H1 (cell line): ENCODE data around the gene POLR3GL. TPM values are rescaled to one million over a fixed set of nuclear protein-coding genes. Genes with fewer than 3 reads are reported as not detected.

Experiments
- CHD1 ChIP-seq: IDR thresholded peaks from 2 replicates; pipeline ENCODE4 v1.6.1; 2012; ENCODE audit warnings: low read depth, low read length, improper control_type of control experiment
- CREB1 ChIP-seq: IDR thresholded peaks from 2 replicates; pipeline ENCODE4 v1.6.1; 2012; ENCODE audit warnings: inconsistent platforms
- CTBP2 ChIP-seq: IDR thresholded peaks from 2 replicates; pipeline ENCODE4 v1.7.0; 2011; ENCODE audit warnings: borderline replicate concordance, mild to moderate bottlenecking, moderate library complexity, mixed read lengths, low read length; ENCODE audit not compliant: insufficient read depth, insufficient read length
- HDAC2 ChIP-seq, 2 experiments: fragments of 300-600 bp in 1 of 2; sonication (generic) in 1 of 2; IDR thresholded peaks; 2 replicates each; pipeline ENCODE4 v1.6.1; 2011 to 2012; ENCODE audit warnings: low read depth in 2 of 2, low read length in 2 of 2, mild to moderate bottlenecking in 2 of 2, moderate library complexity in 2 of 2, borderline replicate concordance in 1 of 2, inconsistent platforms in 1 of 2
- JUN ChIP-seq: IDR thresholded peaks from 2 replicates; pipeline ENCODE4 v1.6.1; 2011; ENCODE audit warnings: low read depth, mild to moderate bottlenecking, improper control_type of control experiment, low read length
- KDM4A ChIP-seq: IDR thresholded peaks from one replicate; pipeline ENCODE4 v1.7.1; 2012; ENCODE audit warnings: low read depth, mild to moderate bottlenecking, moderate library complexity, low read length, inconsistent platforms; ENCODE audit not compliant: severe bottlenecking
- TAF7 ChIP-seq: optimal IDR thresholded peaks from 2 replicates; pipeline ENCODE3; 2011; ENCODE audit warnings: low read depth, mild to moderate bottlenecking, inconsistent platforms, low read length, moderate library complexity, borderline replicate concordance
- polyA plus RNA-seq, 7 experiments: library from polyadenylated mRNA; depleted of rRNA in 3 of 7; stranded (reverse) in 5 of 7; unstranded in 2 of 7; fragments of >200 nt in 5 of 7; fragments of 200-250 nt in 2 of 7; gene quantifications; 1 replicate in 5 of 7; 2 replicates in 1 of 7; 4 replicates in 1 of 7; pipeline versions ENCODE4 v1.2.1 to v1.2.3, GENCODE V29; 2011 to 2013; ENCODE audit warnings: missing spikeins in 2 of 7, mixed read lengths in 2 of 7
- total RNA-seq: library from RNA; stranded (reverse); fragmentation: NEBNext Ultra II Directional; extraction: Animal tissue kit (Norgen Biotek cat#: 25700); gene quantifications from 2 replicates; pipeline ENCODE4 v1.2.1, GENCODE V29; 2021

Gene POLR3GL
- total and polyA plus RNA-seq, 2 of the 8 experiments (the other 6 are each of a cell fraction or from before 2014, with no cell fraction given), result 3.1 to 3.9 TPM

GRCh38 chr1:145963265-145964019, 1.0 kb upstream of the POLR3GL start (continued):
- TF ChIP-seq TAF7 (no peak), KDM4A (no peak), CREB1 (no peak), JUN (no peak), CTBP2 (no peak), CHD1 (no peak), HDAC2 (IDR thresholded peaks at IDR 0.05; ENCODE audit: borderline replicate concordance in 1 of 2, low read depth in 2 of 2, low read length in 2 of 2) (no peak)
